Motor neuron (in vitro differentiated cells): Measurements from ENCODE around the gene NOS1AP. TPM values are rescaled to one million over a fixed set of nuclear protein-coding genes. Genes with fewer than 3 reads are reported as not detected.
"Not testable (repeated sequence)": the region's sequence is repeated elsewhere in the genome, so short reads cannot be mapped to it uniquely, and the experiment has no call there.

Experiments
- ATAC-seq, 8 experiments: fragments of 200-7000 bp; cut with Tn5 transposase; replicated peaks in 6 of 8; 2 replicates each; pipeline ENCODE4 v1.8.0; 2021; ENCODE audit warnings: mild to moderate bottlenecking in 8 of 8, moderate library complexity in 8 of 8
- H3K27ac ChIP-seq, 2 donors: fragments of 250-450 bp; sonication (Bioruptor Pico); 2 replicates each; pipeline ENCODE4 v1.9.0; 2021; ENCODE audit warnings: antibody characterized with exemption in 2 of 2, mild to moderate bottlenecking in 2 of 2, moderate library complexity in 1 of 2
- H3K4me1 ChIP-seq, 2 donors: fragments of 250-450 bp; sonication (Bioruptor Pico); replicated peaks in 1 of 2; 2 replicates each; pipeline ENCODE4 v1.6.1; 2021; ENCODE audit warnings: antibody characterized with exemption in 2 of 2, mild to moderate bottlenecking in 2 of 2, moderate library complexity in 1 of 2
- H3K4me3 ChIP-seq, 5 donors: fragments of 250-450 bp; sonication (Bioruptor Pico); 2 replicates each; pipeline ENCODE4 v1.9.0; 2021; ENCODE audit warnings: antibody characterized with exemption in 5 of 5, mild to moderate bottlenecking in 5 of 5, moderate library complexity in 4 of 5
- WGBS, 10 experiments: fragments of 450-650 bp; shearing (Covaris generic); methylation state at CpG; one replicate each; pipeline ENCODE4 v1.0.0; 2022; 5-methylcytosine and 5-hydroxymethylcytosine counted together
- in situ Hi-C, 9 experiments: fragments of 400-800 bp; cut with MboI; loops; one replicate each; pipeline ENCODE4 v1.15.0; 2021; ENCODE audit warnings: low sequenced_read_pairs in 9 of 9, low pct_unique_long_range_greater_than_20kb in 2 of 9; ENCODE audit not compliant: unreplicated experiment in 9 of 9
- total RNA-seq, 8 experiments: library from RNA; unstranded; fragments of 300-600 nt; gene quantifications; 2 replicates each; pipeline versions ENCODE4 v1.2.3 to v1.2.4, GENCODE V29; 2022

NOS1AP gene
- total RNA-seq, 8 experiments from 2014 or later: 0.61 to 10.4 (median 6.5) TPM

- no peak for ATAC-seq
- in situ Hi-C loops: no loop called here
- H3K4me3 ChIP-seq: no peak overlapping the region
Observed at GRCh38 chr1:162416215-162416614, 346.7 kb downstream of the NOS1AP start.

GRCh38 chr1:162416909-162417308 is 347.4 kb downstream of the NOS1AP start:
- H3K4me1 ChIP-seq: no peaks in the 10 kb centered on the region
- in situ Hi-C loops: no loop called here
- no peak for ATAC-seq
- 65 to 100% (median 87%) methylated on average over 1 to 2 of the region's 2 CpGs; no CpG with 5 or more reads in 2 of the 10 experiments for WGBS, 10 experiments
- H3K4me3 ChIP-seq: no peak overlapping the region
- no peak overlapping the region for H3K27ac ChIP-seq

More at GRCh38 chr1:162416215-162416614, 346.7 kb downstream of the NOS1AP start:
- H3K27ac ChIP-seq: no peak overlapping the region
- no peaks in the 10 kb centered on the region for H3K4me1 ChIP-seq

GRCh38 chr1:162417650-162418049 is 348.2 kb downstream of the NOS1AP start:
- in situ Hi-C loops: no loop called here
- 63 to 96% (median 88%) methylated on average over 2 to 7 of the region's 7 CpGs; no CpG with 5 or more reads in 1 of the 10 experiments for WGBS, 10 experiments
- Histone ChIP-seq H3K4me1 (no peaks in the 10 kb centered on the region), H3K4me3 (no peak overlapping the region), H3K27ac (no peak overlapping the region)
- ATAC-seq: no peak

- H3K27ac ChIP-seq, H3K4me3 ChIP-seq, in situ Hi-C loops, H3K4me1 ChIP-seq, ATAC-seq: not testable (repeated sequence)
- 10 to 100% (median 89%) methylated on average over 1 to 7 of the region's 7 CpGs; no CpG with 5 or more reads in 1 of the 10 experiments for WGBS, 10 experiments
Observed at GRCh38 chr1:162418584-162418983, 349.1 kb downstream of the NOS1AP start.

GRCh38 chr1:162419450-162419931 is 350.0 kb downstream of the NOS1AP start:
- ATAC-seq: peak in 1 of 8 experiments; percentile 27
- WGBS, 10 experiments: 40 to 94% (median 67%) methylated on average over 2 to 9 of the region's 9 CpGs; no CpG with 5 or more reads in 2 of the 10 experiments
- H3K4me1 ChIP-seq, H3K27ac ChIP-seq, H3K4me3 ChIP-seq, in situ Hi-C loops: not testable (repeated sequence)

Other genes starting within 250 kb of the NOS1AP start
- 10 to 100 TPM in 1 of 8 experiments, 1 to 10 TPM in 7; 1.0 to 15.3 (median 2.2) TPM for gene OLFML2B, start 45.8 kb upstream of the NOS1AP start, total RNA-seq